GM18511 (cell line): ENCODE measurements around the gene ADORA3.

Experiments used
- ATAC-seq: cut with Tn5 transposase; IDR thresholded peaks from one replicate; pipeline ENCODE4 v1.9.1; 2021; ENCODE audit warnings: mild to moderate bottlenecking, moderate library complexity; ENCODE audit not compliant: unreplicated experiment

Gene ADORA3

GRCh38 chr1:111476761-111477309, 26.6 kb downstream of the ADORA3 start:
- ATAC-seq: peak; percentile 81

GRCh38 chr1:111476214-111476613, 27.2 kb downstream of the ADORA3 start:
- no peak for ATAC-seq

- ATAC-seq: peak; percentile 55
Observed at GRCh38 chr1:111475701-111476100, 27.7 kb downstream of the ADORA3 start.

GRCh38 chr1:111474521-111474920, 28.9 kb downstream of the ADORA3 start:
- ATAC-seq: no peak

- ATAC-seq: no peak
Observed at GRCh38 chr1:111474106-111474505, 29.3 kb downstream of the ADORA3 start.

GRCh38 chr1:111471538-111471937, 31.9 kb downstream of the ADORA3 start:
- ATAC-seq: no peak

GRCh38 chr1:111471012-111471411, 32.4 kb downstream of the ADORA3 start:
- peak; percentile 70 for ATAC-seq

GRCh38 chr1:111470596-111470995, 32.8 kb downstream of the ADORA3 start:
- no peak for ATAC-seq

GRCh38 chr1:111469539-111469938, 33.9 kb downstream of the ADORA3 start:
- no peak for ATAC-seq

GRCh38 chr1:111468717-111469100, 34.7 kb downstream of the ADORA3 start:
- ATAC-seq: no peak

GRCh38 chr1:111467865-111468716, 35.3 kb downstream of the ADORA3 start:
- ATAC-seq: no peak

GRCh38 chr1:111466480-111466879, 37.0 kb downstream of the ADORA3 start:
- ATAC-seq: no peak

- ATAC-seq: no peak
Observed at GRCh38 chr1:111465754-111466153, 37.7 kb downstream of the ADORA3 start.

GRCh38 chr1:111463029-111463683, 40.3 kb downstream of the ADORA3 start:
- ATAC-seq: no peak

GRCh38 chr1:111462370-111463028, 40.9 kb downstream of the ADORA3 start:
- ATAC-seq: no peak

GRCh38 chr1:111461765-111462164, 41.7 kb downstream of the ADORA3 start:
- ATAC-seq: no peak

GRCh38 chr1:111455642-111456031, 47.8 kb downstream of the ADORA3 start:
- ATAC-seq: no peak

- ATAC-seq: peak; percentile 68
Observed at GRCh38 chr1:111454859-111455641, 48.4 kb downstream of the ADORA3 start.

GRCh38 chr1:111453706-111454105, 49.7 kb downstream of the ADORA3 start:
- ATAC-seq: no peak

GRCh38 chr1:111452581-111452980, 50.9 kb downstream of the ADORA3 start:
- no peak for ATAC-seq

- no peak for ATAC-seq
Observed at GRCh38 chr1:111450185-111450584, 53.2 kb downstream of the ADORA3 start.
